ENCODE data around the gene NARS2.

NARS2 gene

GRCh38 chr11:78444726-78445125 is 129.9 kb downstream of the NARS2 start:
- no peak overlapping the region for H3K27ac Mint-ChIP-seq
- H3K4me1 Mint-ChIP-seq: no peaks in the 10 kb centered on the region
- no peak overlapping the region for H3K4me3 Mint-ChIP-seq
- no peaks in the 10 kb centered on the region for H3K27me3 Mint-ChIP-seq
- no peak for ATAC-seq
- no peak for DNase-seq
- peaks cover 20% of the 10 kb centered on the region for H3K36me3 Mint-ChIP-seq (ENCODE audit: low read depth)
- no peaks in the 10 kb centered on the region for H3K9me3 Mint-ChIP-seq

- Mint-ChIP-seq H3K36me3 (ENCODE audit: low read depth) (peaks cover 23% of the 10 kb centered on the region), H3K27me3 (no peaks in the 10 kb centered on the region), H3K9me3 (no peaks in the 10 kb centered on the region), H3K27ac (no peak overlapping the region), H3K4me3 (no peak overlapping the region), H3K4me1 (no peaks in the 10 kb centered on the region)
- no peak for ATAC-seq
- no peak for DNase-seq
These were observed 132.7 kb downstream of the NARS2 start for GRCh38 chr11:78441956-78442355.

- ATAC-seq: no peak
These were observed 136.2 kb downstream of the NARS2 start for GRCh38 chr11:78438298-78438975.

GRCh38 chr11:78432956-78433355 is 141.7 kb downstream of the NARS2 start:
- H3K27ac Mint-ChIP-seq: no peak overlapping the region
- no peak for DNase-seq

More at GRCh38 chr11:78438298-78438975, 136.2 kb downstream of the NARS2 start:
- H3K36me3 Mint-ChIP-seq (ENCODE audit: low read depth): peaks cover 29% of the 10 kb centered on the region
- no peaks in the 10 kb centered on the region for H3K27me3 Mint-ChIP-seq
- no peak overlapping the region for H3K27ac Mint-ChIP-seq
- H3K4me3 Mint-ChIP-seq: no peak overlapping the region
- H3K4me1 Mint-ChIP-seq: no peaks in the 10 kb centered on the region
- no peaks in the 10 kb centered on the region for H3K9me3 Mint-ChIP-seq
- DNase-seq: no peak

GRCh38 chr11:78432058-78432515 is 142.6 kb downstream of the NARS2 start:
- H3K36me3 Mint-ChIP-seq (ENCODE audit: low read depth): peaks cover 9% of the 10 kb centered on the region
- H3K27ac Mint-ChIP-seq: no peak overlapping the region
- H3K9me3 Mint-ChIP-seq: no peaks in the 10 kb centered on the region
- H3K4me3 Mint-ChIP-seq: no peak overlapping the region
- H3K27me3 Mint-ChIP-seq: no peaks in the 10 kb centered on the region
- DNase-seq (no peak), ATAC-seq (no peak)
- H3K4me1 Mint-ChIP-seq: peaks cover 23% of the 10 kb centered on the region

More at GRCh38 chr11:78432956-78433355, 141.7 kb downstream of the NARS2 start:
- ATAC-seq: no peak
- Mint-ChIP-seq H3K4me3 (no peak overlapping the region), H3K9me3 (no peaks in the 10 kb centered on the region), H3K27me3 (no peaks in the 10 kb centered on the region), H3K36me3 (ENCODE audit: low read depth) (peaks cover 12% of the 10 kb centered on the region), H3K4me1 (peaks cover 15% of the 10 kb centered on the region)

- ATAC-seq (peak; percentile 47), DNase-seq (no peak)
- Mint-ChIP-seq H3K4me1 (peaks cover 43% of the 10 kb centered on the region), H3K27ac (no peak overlapping the region), H3K9me3 (no peaks in the 10 kb centered on the region), H3K36me3 (ENCODE audit: low read depth) (peaks cover 2% of the 10 kb centered on the region), H3K4me3 (no peak overlapping the region), H3K27me3 (peaks cover 3% of the 10 kb centered on the region)
These were observed 145.0 kb downstream of the NARS2 start for GRCh38 chr11:78429660-78430059.

- no peaks in the 10 kb centered on the region for H3K9me3 Mint-ChIP-seq
- H3K4me3 Mint-ChIP-seq: no peak overlapping the region
- ATAC-seq: no peak
- H3K27ac Mint-ChIP-seq: no peak overlapping the region
- peaks cover 48% of the 10 kb centered on the region for H3K4me1 Mint-ChIP-seq
- peaks cover 2% of the 10 kb centered on the region for H3K36me3 Mint-ChIP-seq (ENCODE audit: low read depth)
- H3K27me3 Mint-ChIP-seq: peaks cover 3% of the 10 kb centered on the region
- DNase-seq: no peak
These were observed 145.5 kb downstream of the NARS2 start for GRCh38 chr11:78429209-78429608.

- H3K9me3 Mint-ChIP-seq: no peaks in the 10 kb centered on the region
- DNase-seq: no peak
- H3K27ac Mint-ChIP-seq: no peak overlapping the region
- ATAC-seq: no peak
- peaks cover 50% of the 10 kb centered on the region for H3K4me1 Mint-ChIP-seq
- no peak overlapping the region for H3K4me3 Mint-ChIP-seq
- peaks cover 3% of the 10 kb centered on the region for H3K27me3 Mint-ChIP-seq
- peaks cover 2% of the 10 kb centered on the region for H3K36me3 Mint-ChIP-seq (ENCODE audit: low read depth)
These were observed 145.9 kb downstream of the NARS2 start for GRCh38 chr11:78428773-78429172.

GRCh38 chr11:78428266-78428636 is 146.4 kb downstream of the NARS2 start:
- peaks cover 2% of the 10 kb centered on the region for H3K36me3 Mint-ChIP-seq (ENCODE audit: low read depth)
- DNase-seq: no peak
- no peaks in the 10 kb centered on the region for H3K9me3 Mint-ChIP-seq
- peaks cover 3% of the 10 kb centered on the region for H3K27me3 Mint-ChIP-seq
- H3K27ac Mint-ChIP-seq: no peak overlapping the region
- no peak for ATAC-seq
- peaks cover 50% of the 10 kb centered on the region for H3K4me1 Mint-ChIP-seq
- no peak overlapping the region for H3K4me3 Mint-ChIP-seq

GRCh38 chr11:78427615-78428265 is 146.9 kb downstream of the NARS2 start:
- Mint-ChIP-seq H3K4me1 (peaks cover 50% of the 10 kb centered on the region), H3K9me3 (no peaks in the 10 kb centered on the region), H3K36me3 (ENCODE audit: low read depth) (peaks cover 2% of the 10 kb centered on the region), H3K27me3 (peaks cover 3% of the 10 kb centered on the region), H3K4me3 (peak overlapping the region; percentile 22), H3K27ac (peak overlapping the region; percentile 44)
- DNase-seq (no peak), ATAC-seq (peak; percentile 69)

GRCh38 chr11:78426845-78427244 is 147.8 kb downstream of the NARS2 start:
- H3K27me3 Mint-ChIP-seq: peaks cover 3% of the 10 kb centered on the region
- no peaks in the 10 kb centered on the region for H3K9me3 Mint-ChIP-seq
- no peak for ATAC-seq
- peaks cover 50% of the 10 kb centered on the region for H3K4me1 Mint-ChIP-seq
- peaks cover 2% of the 10 kb centered on the region for H3K36me3 Mint-ChIP-seq (ENCODE audit: low read depth)
- no peak for DNase-seq
- H3K27ac Mint-ChIP-seq: no peak overlapping the region
- H3K4me3 Mint-ChIP-seq: no peak overlapping the region

GRCh38 chr11:78425399-78426070 is 149.1 kb downstream of the NARS2 start:
- no peak overlapping the region for H3K4me3 Mint-ChIP-seq
- peaks cover 2% of the 10 kb centered on the region for H3K36me3 Mint-ChIP-seq (ENCODE audit: low read depth)
- peaks cover 3% of the 10 kb centered on the region for H3K27me3 Mint-ChIP-seq
- no peak overlapping the region for H3K27ac Mint-ChIP-seq
- ATAC-seq (no peak), DNase-seq (no peak)
- peaks cover 57% of the 10 kb centered on the region for H3K4me1 Mint-ChIP-seq
- no peaks in the 10 kb centered on the region for H3K9me3 Mint-ChIP-seq

- peaks cover 60% of the 10 kb centered on the region for H3K4me1 Mint-ChIP-seq
- no peak for DNase-seq
These were observed 150.1 kb downstream of the NARS2 start for GRCh38 chr11:78424334-78425270.

GRCh38 chr11:78423241-78423640 is 151.4 kb downstream of the NARS2 start:
- Mint-ChIP-seq H3K4me1 (peaks cover 58% of the 10 kb centered on the region), H3K9me3 (no peaks in the 10 kb centered on the region)

More at GRCh38 chr11:78424334-78425270, 150.1 kb downstream of the NARS2 start:
- H3K36me3 Mint-ChIP-seq (ENCODE audit: low read depth): peaks cover under 1% of the 10 kb centered on the region
- H3K27me3 Mint-ChIP-seq: peaks cover 9% of the 10 kb centered on the region
- no peak overlapping the region for H3K4me3 Mint-ChIP-seq
- no peaks in the 10 kb centered on the region for H3K9me3 Mint-ChIP-seq
- ATAC-seq: no peak
- H3K27ac Mint-ChIP-seq: peak overlapping the region; percentile 2

More at GRCh38 chr11:78423241-78423640, 151.4 kb downstream of the NARS2 start:
- H3K4me3 Mint-ChIP-seq: no peak overlapping the region
- no peak overlapping the region for H3K27ac Mint-ChIP-seq
- DNase-seq (no peak), ATAC-seq (no peak)
- H3K36me3 Mint-ChIP-seq (ENCODE audit: low read depth): no peaks in the 10 kb centered on the region
- H3K27me3 Mint-ChIP-seq: peaks cover 22% of the 10 kb centered on the region

All from activated naive CD8-positive, alpha-beta T cell treated with anti-CD3 and anti-CD28 coated beads, Interleukin-2, amount 50 U/mL, for 24 hours (primary cell).